Occipital lobe (tissue), 2 donors: ENCODE results near the gene AMBP. TPM values are rescaled to one million over a fixed set of nuclear protein-coding genes. Genes with fewer than 3 reads are reported as not detected.
"Not testable (repeated sequence)": the region's sequence is repeated elsewhere in the genome, so short reads cannot be mapped to it uniquely, and the experiment has no call there.

Source experiments
- DNase-seq: peaks from one replicate; lab custom pipeline; 2025; lab: John Stamatoyannopoulos, UW
- total RNA-seq: library from RNA; depleted of rRNA; stranded (reverse); fragments of >200 nt; gene quantifications from one replicate; pipeline ENCODE4 v1.2.3, GENCODE V29; 2014

The AMBP gene
- total RNA-seq, 1 donor from 2014 or later, result 1.6 TPM

DNA sequence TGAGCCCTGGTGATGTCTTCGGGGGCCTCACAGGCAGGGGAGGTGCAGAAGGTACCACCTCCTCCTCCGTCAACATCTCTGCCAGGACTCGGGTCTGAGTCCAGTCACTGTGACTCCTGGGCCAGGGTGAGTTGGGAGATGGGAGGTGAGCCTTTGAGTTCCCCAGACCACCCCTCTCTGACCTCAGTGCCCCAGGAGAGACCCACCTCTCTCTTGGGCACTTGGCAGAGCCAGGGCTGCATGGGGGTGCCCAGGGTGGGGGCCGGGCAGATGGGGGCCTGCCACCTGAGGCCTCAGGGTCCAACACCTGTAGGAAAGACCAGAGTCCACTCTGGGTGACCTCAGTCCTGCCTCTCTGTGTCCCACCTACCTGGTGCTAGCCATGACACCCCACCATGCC is 14.2 kb upstream of the AMBP start:
- DNase-seq, result no peak

DNA sequence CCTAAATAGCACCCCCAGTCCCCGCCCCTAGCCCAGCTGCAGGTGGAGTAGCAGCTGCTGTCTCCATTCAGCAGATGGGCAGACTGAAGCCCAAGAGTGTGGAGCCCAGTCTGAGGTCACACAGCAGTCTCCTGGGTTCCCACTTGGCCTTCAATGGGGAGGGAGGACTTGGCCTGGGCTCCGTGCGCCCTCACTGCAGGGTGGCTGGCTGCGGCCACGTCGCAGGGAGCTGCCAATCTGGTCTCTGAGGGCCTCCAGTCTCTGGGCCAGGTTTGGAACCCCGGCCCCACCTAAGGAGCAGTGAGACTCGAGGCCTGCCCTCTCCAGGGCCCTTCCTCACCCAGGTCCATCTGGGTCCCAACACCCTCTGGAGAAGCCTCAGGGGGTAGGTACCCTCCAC is 13.6 kb upstream of the AMBP start:
- DNase-seq, result no peak

DNA sequence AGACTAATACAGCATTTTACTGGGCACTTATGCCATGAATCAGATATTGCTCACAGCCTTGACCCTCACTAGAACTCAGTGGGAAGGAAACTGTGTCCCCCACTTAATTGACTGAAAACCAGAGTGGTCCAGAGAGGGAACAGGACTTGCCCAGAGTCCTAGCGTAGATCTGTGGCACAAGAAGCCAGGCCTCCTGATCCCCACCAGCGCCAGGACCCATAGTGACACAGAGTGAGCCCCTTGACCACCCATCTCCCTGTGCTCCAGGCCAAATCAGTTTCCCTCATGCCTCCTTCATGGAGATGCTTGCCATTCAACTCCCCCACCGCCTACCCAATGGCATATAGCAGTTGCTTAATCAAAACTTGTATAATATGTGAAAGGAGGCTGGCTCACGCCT is 12.7 kb upstream of the AMBP start:
- DNase-seq, result no peak

DNA sequence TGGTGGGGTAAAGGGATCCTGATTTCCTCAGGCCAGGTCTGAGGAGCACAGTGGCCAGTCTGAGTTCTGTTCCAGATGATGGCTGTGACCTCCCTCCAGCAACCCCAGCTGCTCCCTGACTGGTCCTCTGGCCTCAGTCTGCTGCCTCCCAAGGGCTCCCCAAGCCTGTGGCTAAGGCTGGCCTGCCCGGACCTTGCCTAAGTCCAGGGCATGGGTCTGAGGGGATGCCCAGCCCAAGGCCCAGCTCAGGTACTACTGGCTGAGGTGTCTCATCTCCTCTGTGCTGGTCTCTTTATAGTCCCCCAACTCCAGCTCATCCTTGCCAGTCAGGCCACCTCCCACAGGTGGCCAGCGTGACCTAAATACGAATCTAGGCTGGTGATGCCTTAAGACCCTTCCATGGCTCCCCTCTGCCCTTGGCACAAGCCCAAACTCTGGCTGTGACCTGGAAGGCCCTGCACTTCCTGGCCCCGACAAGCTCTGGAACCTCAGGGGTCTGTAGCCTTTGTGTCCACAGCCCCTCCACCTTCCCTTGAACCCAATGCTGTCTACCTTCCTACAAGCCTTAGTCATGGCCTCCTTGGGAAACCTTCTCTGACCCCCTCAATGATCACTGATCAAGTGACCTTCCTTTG is 11.2 kb upstream of the AMBP start:
- DNase-seq, result no peak

DNA sequence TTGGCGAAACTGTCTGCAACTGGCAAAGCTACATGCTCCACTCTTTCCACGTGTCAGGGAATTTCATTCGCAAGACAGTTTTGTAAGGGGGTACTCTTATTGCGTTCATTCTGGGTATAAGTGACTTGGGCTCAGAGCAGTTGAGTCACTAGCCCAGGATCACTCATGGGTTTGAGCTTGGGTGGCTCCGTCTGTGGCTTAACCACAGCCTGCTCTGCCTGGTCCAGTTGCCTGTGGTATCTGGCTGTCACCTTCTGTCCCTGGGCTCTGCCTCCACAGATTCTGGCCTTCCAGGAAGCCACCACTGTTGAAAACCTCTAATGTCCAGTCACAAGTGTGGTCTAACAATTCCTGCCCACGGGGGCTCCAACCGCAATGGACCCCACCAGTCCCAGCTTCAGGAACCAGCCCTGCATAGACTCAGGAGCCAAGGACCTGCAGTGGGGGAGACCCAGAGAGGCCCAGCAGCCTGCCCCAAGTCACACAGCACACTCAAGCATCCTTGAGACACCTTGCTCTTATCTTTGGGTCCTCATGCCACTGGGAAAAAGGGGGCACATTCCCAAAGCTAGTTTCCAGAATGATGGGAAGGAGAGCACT is 10.6 kb upstream of the AMBP start:
- DNase-seq, result no peak

DNA sequence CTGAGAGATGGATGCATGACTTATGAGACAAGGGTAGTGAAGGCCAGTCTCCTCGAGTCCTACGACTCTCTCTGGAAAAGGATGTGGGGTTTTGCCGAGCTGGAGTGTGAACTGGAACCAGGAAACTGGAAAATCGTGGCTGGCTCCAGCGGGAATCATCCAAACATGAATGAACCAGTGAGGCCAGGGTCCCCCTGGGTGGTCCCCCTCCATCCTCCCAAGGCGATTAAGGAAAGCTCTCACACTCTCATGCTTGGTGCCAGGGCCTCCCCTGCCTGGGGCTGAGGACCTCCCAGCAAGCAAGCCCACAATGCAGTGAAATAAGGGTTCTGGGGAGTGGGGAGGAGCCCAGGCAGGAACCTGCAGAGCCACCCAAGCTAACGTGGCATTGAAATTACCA is 9.6 kb upstream of the AMBP start:
- no peak for DNase-seq

DNA sequence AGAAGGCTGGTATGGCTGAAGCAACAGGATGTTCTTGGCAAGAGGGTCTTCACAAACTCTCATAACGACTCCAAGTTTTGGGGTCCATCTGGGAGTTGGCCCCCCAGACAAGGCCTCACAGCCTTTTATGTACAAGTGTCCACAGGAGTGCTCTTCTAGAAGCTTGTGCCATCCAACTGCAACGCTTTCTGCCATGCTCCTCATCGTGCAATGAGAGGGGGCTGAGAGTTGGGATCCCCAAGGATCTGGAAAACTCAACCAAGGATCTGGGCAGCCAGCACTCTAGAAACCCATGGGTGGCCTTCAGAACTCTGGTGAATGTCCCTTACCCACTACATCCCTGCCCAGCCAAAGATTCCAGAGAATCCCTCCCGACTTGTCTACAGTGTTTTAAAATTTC is 8.5 kb upstream of the AMBP start:
- no peak for DNase-seq

DNA sequence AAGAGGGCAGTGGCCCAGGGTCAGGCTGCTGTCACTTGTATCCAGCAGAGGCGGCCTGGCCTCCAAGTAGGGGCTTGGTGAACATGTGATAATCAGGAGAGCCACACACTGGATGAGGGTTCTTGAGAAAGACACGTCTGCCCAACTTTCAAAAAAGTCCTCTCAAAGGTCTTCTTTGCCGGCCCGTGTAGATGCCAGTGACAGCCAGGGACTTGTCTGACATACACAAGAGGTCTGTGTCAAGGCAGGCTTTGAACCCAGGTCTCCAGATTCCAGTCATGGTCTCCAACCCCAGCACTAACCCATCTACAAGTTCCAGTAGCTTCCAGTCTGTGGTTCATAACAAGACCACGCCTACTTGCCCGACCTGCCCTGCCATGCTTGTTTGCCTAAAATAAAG is 7.9 kb upstream of the AMBP start:
- no peak for DNase-seq

DNA sequence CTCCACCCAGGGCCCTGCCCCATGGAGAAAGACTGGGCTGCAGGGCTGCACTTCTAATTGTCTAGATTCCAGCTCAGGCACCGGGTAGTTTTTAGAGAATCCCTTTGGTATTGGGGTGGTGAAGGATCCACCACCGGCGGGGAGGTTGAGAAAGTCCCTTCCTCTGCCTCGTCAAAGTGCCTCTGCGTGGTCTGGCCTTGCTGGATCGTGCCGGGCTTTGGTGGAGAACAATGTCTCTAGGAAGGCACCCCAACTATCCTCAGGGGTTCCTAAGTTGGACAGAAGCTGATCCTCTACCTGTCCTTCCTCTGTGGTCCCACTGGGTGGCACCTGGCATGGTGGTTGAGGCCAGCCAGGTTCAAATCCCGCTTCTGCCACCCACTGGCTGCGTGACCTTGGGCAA is 7.3 kb upstream of the AMBP start:
- no peak for DNase-seq

DNA sequence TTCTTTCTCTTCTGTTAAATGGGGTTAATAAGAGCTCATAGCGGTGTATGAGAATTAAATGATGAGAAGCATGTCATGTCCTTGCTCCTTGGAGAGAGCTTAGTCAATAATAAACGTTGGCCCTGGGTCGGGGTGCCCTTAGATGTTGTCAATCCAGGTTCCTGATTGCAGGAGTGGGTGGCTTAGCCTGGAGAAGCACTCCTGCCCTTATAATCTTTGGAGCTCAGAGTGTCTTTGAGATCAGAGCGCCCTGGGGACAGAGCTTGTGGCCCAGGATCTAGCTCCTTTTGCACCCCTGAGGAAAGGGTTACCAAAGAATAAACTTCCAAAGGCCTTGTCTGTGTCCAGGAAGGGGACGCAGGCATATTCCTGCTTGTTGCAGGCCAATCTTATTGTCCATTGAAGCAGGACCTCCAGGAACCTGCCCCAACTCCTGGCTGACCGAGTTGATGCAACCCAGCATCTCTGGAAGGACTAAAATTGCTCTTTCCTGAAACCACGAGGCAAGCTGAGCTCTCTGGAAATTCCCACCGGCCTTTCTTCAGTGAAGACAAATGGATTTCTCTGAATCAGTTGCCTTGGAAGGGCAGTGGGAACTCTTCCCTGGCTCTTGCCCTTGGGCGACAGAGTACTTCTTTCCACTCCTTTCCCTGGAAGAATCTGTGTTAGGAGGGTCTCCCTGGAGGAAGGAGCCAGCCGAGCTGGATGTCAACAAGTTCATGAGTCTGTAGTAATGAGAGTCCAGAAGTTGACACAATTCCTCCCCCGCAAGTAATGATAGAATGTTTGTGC is 6.4 kb upstream of the AMBP start:
- DNase-seq, result no peak

DNA sequence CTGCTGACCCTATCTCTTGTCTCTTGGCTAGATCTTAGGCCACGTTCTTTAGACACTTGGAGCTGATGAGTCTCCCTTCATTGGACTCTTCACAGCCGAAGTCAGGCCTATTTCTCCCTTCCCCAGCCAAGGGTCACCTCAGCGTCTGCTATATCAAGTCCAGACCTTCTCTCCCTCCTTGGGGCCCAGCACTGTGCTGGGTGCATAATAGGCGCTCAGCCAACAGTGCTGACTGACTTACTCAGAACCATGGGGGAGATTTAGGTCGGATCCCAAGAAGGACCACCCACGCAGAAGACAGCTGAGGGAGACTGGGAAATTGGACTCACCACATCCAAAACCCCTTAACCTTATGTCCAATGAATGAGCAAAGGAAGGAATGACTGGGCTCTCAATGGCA is 5.6 kb upstream of the AMBP start:
- DNase-seq, result no peak

DNA sequence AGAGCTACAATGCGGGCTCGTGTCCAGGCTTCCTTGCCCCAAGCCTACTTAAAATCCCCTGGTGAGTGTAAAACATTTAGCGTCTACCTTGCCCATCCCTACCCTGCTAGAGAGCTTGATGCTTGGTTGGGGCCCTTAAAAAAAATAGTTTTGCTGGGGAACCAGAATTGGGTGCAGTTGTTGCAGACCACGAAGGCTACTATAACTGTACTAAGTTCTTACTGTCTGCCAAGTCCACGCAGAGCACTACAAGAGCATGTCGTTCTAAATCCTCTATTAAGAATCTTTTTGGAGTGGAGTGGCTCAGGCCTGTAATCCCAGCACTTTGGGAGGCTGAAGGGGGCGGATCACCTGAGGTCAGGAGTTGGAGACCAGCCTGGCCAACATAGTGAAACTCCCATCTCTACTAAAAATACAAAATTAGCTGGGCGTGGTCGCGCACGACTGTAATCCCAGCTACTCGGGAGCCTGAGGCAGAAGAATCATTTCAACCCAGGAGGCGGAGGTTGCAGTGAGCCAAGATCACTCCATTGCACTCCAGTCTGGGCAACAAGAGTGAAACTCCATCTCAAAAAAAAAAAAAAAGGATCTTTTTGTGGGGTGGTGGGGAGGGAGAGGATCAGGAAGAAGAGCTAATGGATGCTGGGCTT is 4.8 kb upstream of the AMBP start:
- not testable (repeated sequence) for DNase-seq

DNA sequence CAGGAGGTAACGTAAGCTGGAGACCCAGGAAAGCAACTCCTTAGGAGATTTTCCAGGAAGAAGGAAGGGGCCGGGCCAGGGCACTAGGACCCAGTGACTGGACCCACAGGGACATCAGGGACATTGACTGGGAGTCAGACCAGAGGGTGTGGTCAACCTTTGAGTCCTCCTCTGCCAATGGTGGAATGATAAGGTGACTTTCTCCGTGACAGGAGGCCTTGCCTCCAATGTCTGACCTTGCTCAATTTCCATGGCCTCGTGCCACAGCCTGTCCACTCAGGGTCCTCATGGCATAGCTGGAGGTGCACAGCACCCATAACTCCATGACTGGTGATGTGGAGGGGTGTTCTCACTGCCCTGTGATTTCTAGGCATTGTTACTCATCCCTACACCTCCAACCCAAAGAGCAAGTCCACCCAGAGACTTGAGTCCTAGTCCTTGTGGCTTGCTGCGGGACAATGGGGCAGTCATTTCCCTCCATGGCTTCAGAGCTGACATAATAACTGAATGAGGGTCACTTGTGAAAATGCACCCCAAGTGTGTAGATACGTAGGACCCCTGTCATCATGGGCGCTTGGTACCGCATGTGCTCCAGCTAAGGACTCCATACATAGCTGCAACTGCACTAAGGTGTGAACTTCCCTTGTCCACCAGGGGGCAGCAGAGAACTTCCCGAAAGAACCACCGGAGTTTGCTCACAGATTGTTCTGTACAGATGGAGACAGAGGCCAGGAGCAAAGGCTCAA is 4.1 kb upstream of the AMBP start:
- peak; percentile 70 for DNase-seq

DNA sequence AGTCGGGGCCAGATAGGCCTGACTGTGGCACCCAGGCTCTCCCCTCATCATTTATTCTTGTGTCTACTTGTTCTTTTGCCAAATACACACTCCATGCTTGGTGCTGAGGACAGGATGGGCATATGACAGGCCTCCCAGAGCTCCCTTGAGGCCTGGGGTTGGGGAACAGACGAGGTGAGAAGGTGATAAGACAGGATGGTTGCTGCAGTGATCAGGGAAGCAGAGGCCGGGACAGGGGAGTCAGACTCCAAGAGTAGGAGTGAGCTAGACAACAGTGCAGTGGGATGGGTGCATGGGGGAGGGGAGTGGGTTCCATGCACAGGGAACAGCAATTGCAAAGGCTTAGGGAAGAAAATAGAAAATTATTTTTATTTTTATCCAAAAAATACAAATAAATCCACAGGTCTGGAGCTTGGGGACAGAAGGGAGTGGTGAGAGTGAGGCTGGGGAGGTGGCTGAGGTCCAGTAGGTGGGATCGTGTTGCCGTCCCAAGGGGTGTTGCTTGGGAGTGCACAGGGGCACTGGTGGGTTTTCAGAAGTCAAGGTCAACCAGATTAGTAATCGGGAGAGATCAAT is 3.4 kb upstream of the AMBP start:
- DNase-seq, result no peak

DNA sequence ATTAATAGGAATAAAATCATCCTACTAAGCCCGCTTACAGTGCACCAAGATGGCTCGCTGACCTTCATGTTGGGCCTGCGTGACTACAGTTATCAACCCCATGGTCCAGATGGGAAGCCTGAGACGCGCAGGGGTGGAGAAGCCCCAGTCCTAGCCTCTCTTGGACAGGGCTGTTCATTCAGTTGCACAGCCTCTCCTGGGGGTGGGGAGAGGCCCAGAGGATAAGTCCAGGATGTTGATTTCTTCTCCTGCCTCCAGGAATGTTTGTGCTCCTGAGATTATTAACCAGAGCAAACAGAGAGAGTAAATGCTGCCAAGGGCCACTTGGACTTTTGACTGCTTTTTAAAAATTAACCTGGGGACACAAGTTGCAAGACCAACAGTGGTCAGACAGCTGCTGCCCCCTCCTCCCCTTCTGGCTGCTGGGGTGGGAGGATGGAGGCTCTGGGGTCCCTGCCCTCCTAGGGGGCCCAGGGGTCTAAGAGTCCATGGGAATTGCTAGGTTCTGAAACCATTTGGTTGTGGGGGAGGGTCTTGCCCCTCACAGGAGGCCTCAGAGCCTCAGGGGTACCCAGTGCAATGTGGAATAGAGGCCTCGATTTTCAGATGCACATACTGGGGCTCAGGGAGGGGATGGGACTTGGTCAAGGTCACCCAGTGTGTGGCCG is 2.8 kb upstream of the AMBP start:
- DNase-seq, result no peak

DNA sequence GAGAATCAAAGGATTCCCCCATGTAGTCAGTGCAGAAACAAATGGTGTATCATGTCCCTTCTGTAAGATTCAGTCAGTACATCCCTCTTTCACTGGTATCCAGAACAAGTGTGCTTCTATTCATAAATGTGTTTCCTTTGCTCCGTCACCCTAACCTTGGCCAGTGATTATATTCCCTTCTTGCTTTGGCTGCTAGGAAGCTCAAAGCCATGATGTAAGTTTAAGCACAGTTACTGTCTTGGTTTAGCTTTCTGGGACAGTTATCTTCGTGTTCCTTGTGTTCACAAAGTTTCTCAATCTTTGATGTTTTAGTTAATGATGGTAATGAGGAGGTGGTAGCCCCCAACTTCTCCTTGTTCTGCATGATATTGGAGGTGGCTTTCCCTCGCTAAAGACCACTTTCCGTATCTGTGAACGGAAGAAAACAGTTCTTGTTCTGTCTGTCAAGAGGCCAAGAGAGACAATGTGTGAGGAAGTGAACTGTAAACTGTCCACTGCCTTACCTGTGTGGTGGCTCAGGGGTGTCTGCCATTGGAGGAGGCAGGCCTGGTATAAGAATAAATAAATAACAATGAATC is 2.2 kb upstream of the AMBP start:
- no peak for DNase-seq

DNA sequence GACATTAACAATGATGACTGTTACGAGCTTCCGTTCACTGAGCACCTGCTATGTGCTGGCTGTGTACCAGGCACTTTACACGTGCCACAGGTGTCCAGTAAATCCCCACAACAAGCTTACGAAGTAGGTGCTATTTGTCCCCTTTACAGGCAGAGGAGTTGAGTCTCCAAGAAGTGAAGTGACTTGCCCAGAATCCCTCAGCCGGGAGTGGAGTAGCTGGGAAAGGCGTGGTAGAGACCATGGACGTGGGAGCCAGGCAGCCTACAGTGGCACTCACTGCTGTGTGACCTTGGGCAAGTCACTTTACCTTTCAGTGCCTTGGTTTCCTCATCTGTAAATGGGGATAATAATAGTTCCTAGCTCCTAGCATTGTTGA is 669 bp upstream of the AMBP start:
- no peak for DNase-seq

DNA sequence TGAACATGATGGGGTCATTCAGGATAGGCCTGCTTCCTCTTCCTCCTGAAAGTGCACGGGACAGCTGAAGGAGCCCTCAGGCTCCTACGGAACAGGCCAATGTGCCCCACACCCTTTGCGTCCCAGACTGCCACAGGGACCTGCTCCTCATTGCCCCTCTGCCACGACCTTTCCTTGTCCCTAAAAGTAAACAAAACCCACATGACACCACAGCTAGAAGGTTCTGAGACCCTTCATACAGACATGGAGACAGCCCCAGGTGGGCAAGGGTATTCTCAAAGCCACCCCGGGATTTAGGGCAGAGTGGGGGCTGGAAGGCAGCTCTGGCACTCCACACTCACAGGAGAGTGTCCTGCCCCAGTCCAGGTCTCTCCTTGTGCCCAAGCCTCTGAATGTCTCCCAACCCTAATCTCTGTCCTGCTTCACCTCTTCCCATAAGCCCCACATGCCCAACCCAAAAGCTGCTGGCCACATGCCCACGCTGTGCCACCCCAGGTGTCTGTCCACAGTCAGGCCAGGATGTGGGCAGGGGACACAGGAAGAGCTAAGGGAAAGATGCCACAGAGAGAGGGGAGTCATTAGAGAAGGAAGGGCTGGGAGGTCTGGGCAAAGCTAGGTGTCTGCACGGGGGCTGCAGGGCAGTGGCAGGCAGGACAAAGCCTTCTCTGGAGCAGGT is 800 bp downstream of the AMBP start:
- no peak for DNase-seq

DNA sequence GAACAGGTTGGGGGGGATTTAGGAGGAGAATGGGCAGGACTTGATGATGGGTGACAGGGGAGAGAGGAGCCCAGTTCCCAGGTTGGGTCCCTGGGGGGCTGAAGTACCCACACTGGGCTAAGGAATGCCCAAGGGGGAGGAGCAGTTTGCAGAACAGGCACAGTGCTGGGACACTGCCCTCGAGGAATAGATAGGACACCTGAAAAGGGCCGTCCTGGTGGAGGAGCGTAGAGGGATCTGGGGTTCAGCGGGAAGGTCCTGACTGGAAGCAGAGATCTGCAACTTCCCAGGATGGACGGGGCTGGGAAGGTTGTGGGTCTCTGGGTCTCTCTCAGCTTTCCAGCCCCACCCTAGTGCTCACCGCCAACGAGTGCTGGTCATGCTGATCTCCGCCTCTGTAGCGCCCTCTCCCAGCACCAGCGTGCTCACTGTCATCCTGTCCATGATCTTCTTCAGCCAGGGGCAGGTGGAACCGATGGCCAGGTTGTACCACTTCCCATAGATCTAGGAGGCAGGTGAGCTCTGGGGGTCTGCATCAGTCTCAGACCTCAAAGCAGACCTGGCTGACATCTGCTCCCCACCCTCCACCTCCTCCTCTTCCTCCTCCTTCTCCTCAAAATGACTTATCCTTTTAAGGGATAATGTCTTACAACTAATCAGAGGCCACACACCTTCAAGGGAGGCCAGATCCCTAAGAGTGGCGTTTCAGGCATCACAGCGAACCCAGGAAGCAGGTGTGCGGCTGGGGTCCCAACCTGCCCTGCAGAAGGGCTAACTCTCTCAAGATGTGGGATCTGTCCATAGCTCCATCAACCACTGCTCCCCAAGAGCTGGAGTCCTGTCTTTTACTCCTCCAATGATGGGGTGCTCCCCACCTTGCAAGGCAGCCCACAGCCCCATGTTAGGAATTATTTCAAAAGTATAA is 1.6 kb downstream of the AMBP start:
- no peak for DNase-seq
